Fibroblast of lung (primary cell): ENCODE measurements around the gene MYL12A. TPM values are rescaled to one million over a fixed set of nuclear protein-coding genes. Genes with fewer than 3 reads are reported as not detected.

Experiments used
- DNase-seq, 2 donors: peaks; one replicate each; pipeline versions ENCODE4 v3.0.0 to v3.0.0-alpha.2; 2010; ENCODE audit warnings: low read depth in 2 of 2
- H2AFZ ChIP-seq: 2 replicates; pipeline ENCODE4 v1.5.1; 2012; ENCODE audit warnings: low read length, control low read depth, inconsistent platforms
- H3K27ac ChIP-seq: 2 replicates; pipeline ENCODE4 v1.5.1; 2011; ENCODE audit warnings: low read length, control low read depth; ENCODE audit not compliant: insufficient read depth
- H3K27me3 ChIP-seq: 2 replicates; pipeline ENCODE4 v1.5.1; 2011; ENCODE audit warnings: mild to moderate bottlenecking, low read length; ENCODE audit not compliant: control insufficient read depth, insufficient read depth
- H3K36me3 ChIP-seq: 2 replicates; pipeline ENCODE4 v1.5.1; 2011; ENCODE audit warnings: low read length; ENCODE audit not compliant: control insufficient read depth, insufficient read depth
- H3K4me1 ChIP-seq: 2 replicates; pipeline ENCODE4 v1.5.1; 2011; ENCODE audit warnings: low read length; ENCODE audit not compliant: control insufficient read depth, insufficient read depth; ENCODE audit errors: extremely low read depth
- H3K4me2 ChIP-seq: 2 replicates; pipeline ENCODE4 v1.5.1; 2011; ENCODE audit warnings: low read length, control low read depth; ENCODE audit not compliant: insufficient read depth; ENCODE audit errors: extremely low read depth
- H3K4me3 ChIP-seq, 4 experiments: fragments of 200-600 bp in 1 of 4; sonication (generic) in 1 of 4; replicated peaks in 1 of 4; 2 replicates each; pipeline ENCODE4 v1.5.1; 2011 to 2016; ENCODE audit warnings: low read length in 4 of 4, low read depth in 3 of 4, mild to moderate bottlenecking in 3 of 4, control low read depth in 2 of 4, inconsistent platforms in 1 of 4, mixed read lengths in 1 of 4; ENCODE audit not compliant: insufficient read depth in 1 of 4; ENCODE audit errors: control extremely low read depth in 1 of 4
- H3K79me2 ChIP-seq: 2 replicates; pipeline ENCODE4 v1.5.1; 2012; ENCODE audit warnings: mild to moderate bottlenecking, low read length, inconsistent platforms; ENCODE audit not compliant: control insufficient read depth, insufficient read depth
- H3K9ac ChIP-seq: 2 replicates; pipeline ENCODE4 v1.5.1; 2011; ENCODE audit warnings: mild to moderate bottlenecking, low read length, control low read depth; ENCODE audit not compliant: insufficient read depth
- H3K9me3 ChIP-seq: 2 replicates; pipeline ENCODE4 v1.5.1; 2012; ENCODE audit warnings: low read depth, low read length; ENCODE audit not compliant: control insufficient read depth, insufficient read depth
- H4K20me1 ChIP-seq: 2 replicates; pipeline ENCODE4 v1.5.1; 2011; ENCODE audit warnings: low read length; ENCODE audit not compliant: control insufficient read depth, insufficient read depth; ENCODE audit errors: extremely low read depth
- EZH2 ChIP-seq: IDR thresholded peaks from 2 replicates; pipeline ENCODE4 v1.5.1; 2012; ENCODE audit warnings: low read length, control low read depth, mild to moderate bottlenecking; ENCODE audit errors: missing control alignments
- polyA plus RNA-seq, 2 donors: library from polyadenylated mRNA; depleted of rRNA in 1 of 2; stranded (reverse) in 1 of 2; unstranded in 1 of 2; fragments of >200 nt; gene quantifications; 2 replicates each; pipeline ENCODE4 v1.2.1, GENCODE V29; 2011 to 2012; ENCODE audit warnings: missing spikeins in 1 of 2
- total RNA-seq: library from RNA; depleted of rRNA; stranded (reverse); fragments of >200 nt; gene quantifications from 2 replicates; pipeline ENCODE4 v1.2.1, GENCODE V29; 2014
- TF ChIP-seq, protein P1 (sequence below), 2 donors: IDR thresholded peaks in 1 of 2; conservative IDR thresholded peaks in 1 of 2; 1 replicate in 1 of 2; 2 replicates in 1 of 2; pipeline ENCODE4 v1.5.1; 2011 to 2012; ENCODE audit warnings: low read length in 2 of 2, control low read depth in 1 of 2, inconsistent platforms in 1 of 2, low read depth in 1 of 2, mild to moderate bottlenecking in 1 of 2

Gene MYL12A
- total and polyA plus RNA-seq, 2 donors (not counting 1 experiment from before 2014, with no cell fraction given): 826 to 1,436 TPM

DNA sequence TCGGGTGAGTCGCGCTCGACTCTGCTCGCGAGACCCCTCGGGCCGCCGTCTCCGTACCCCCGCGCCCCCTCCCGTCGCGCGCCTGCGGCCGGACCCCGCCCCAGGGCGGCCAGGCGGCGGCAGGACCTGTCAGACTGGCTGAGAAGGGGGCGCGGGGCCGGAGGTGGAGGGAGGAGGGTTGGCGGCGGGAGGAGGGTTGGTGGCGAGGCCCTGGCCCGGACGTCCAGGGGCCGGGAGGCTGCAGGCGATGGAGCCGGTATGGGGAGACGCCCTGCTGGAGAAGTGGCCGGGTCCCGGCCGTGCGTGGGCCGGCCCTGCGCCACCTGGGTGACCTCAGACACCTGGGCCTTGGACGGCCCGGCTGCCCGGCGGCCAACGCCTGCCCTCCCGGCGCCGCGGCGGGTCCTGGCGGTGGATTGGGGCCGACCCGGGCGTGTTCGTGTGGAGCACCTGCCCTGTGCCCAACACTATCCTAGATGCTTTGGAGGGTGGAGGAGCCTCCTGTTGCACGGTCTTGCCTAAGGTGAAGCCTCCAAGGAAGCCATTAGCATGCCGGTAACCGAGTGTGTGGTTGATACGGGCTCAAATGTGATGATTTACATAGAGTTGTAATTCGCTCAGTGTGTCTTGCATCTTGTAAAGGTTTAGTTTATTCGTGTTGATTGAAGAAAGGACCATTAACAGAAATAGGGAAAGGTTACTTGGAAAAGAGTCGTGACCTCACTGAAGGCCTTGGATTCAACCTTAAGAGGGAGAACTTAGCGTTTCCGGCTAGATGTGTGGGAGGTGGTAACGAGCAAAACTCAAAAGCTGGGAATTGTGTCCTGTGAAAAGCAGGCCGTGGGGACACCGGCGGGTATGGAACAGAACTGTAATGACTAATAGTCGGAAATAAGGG lies 14.9 kb downstream of the MYL12A start:
- Histone ChIP-seq H3K4me3 (peak overlapping the region; percentile 84 to 99 (median 92)), H3K4me1 (peaks cover 20% of the 10 kb centered on the region), H3K9me3 (no peaks in the 10 kb centered on the region), H4K20me1 (peaks cover 10% of the 10 kb centered on the region), H3K79me2 (peaks cover 63% of the 10 kb centered on the region), H3K9ac (peak overlapping the region; percentile 100), H3K4me2 (peak overlapping the region; percentile 67), H2AFZ (no peak overlapping the region), H3K36me3 (peaks cover 7% of the 10 kb centered on the region), H3K27me3 (no peaks in the 10 kb centered on the region), H3K27ac (peak overlapping the region; percentile 99)
- DNase-seq: peak in 1 of 2 donors; percentile 50
- TF ChIP-seq EZH2: no peak
- TF ChIP-seq, protein P1, sequence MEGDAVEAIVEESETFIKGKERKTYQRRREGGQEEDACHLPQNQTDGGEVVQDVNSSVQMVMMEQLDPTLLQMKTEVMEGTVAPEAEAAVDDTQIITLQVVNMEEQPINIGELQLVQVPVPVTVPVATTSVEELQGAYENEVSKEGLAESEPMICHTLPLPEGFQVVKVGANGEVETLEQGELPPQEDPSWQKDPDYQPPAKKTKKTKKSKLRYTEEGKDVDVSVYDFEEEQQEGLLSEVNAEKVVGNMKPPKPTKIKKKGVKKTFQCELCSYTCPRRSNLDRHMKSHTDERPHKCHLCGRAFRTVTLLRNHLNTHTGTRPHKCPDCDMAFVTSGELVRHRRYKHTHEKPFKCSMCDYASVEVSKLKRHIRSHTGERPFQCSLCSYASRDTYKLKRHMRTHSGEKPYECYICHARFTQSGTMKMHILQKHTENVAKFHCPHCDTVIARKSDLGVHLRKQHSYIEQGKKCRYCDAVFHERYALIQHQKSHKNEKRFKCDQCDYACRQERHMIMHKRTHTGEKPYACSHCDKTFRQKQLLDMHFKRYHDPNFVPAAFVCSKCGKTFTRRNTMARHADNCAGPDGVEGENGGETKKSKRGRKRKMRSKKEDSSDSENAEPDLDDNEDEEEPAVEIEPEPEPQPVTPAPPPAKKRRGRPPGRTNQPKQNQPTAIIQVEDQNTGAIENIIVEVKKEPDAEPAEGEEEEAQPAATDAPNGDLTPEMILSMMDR (conservative IDR thresholded peaks at IDR 0.05 in 1 of 2, IDR thresholded peaks at IDR 0.05 in 1 of 2; ENCODE audit: low read depth in 1 of 2, low read length in 2 of 2): no peak

- peak overlapping the region; percentile 67 for H3K4me2 ChIP-seq
- H3K27me3 ChIP-seq: no peaks in the 10 kb centered on the region
- H3K9ac ChIP-seq: peak overlapping the region; percentile 100
- H3K4me3 ChIP-seq: peak overlapping the region; percentile 84 to 99 (median 92)
- no peaks in the 10 kb centered on the region for H3K9me3 ChIP-seq
- peaks cover 67% of the 10 kb centered on the region for H3K79me2 ChIP-seq
- H3K36me3 ChIP-seq: peaks cover 4% of the 10 kb centered on the region
- TF ChIP-seq, protein P1 (conservative IDR thresholded peaks at IDR 0.05 in 1 of 2, IDR thresholded peaks at IDR 0.05 in 1 of 2; ENCODE audit: low read depth in 1 of 2, low read length in 2 of 2): no peak
- TF ChIP-seq EZH2: no peak
- no peak overlapping the region for H2AFZ ChIP-seq
- H3K4me1 ChIP-seq: peaks cover 20% of the 10 kb centered on the region
- peak overlapping the region; percentile 99 for H3K27ac ChIP-seq
- H4K20me1 ChIP-seq: peaks cover 10% of the 10 kb centered on the region
- DNase-seq: no peak
Measured at GRCh38 chr18:3263132-3263700, 15.6 kb downstream of the MYL12A start.

DNA sequence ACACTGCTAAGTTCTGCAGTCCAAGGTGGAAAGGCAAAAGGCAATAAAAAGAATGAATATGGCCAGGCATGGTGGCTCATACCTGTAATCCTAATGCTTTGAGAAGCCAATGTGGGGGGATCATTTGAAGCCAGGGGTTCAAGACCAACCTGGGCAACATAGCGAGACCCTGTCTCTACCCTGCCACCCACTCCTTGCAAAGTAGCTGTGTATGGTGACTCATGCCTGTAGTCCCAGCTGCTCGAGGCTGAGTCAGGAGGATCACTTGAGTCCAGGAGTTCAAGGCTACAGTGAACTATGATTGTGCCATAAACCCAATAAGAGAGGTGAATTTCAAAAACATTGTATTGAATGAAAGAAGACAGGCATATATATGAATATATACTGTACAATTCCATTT lies 16.8 kb downstream of the MYL12A start:
- Histone ChIP-seq H3K36me3 (peaks cover 2% of the 10 kb centered on the region), H4K20me1 (peaks cover 12% of the 10 kb centered on the region), H3K9ac (no peak overlapping the region), H3K4me2 (peak overlapping the region; percentile 61), H3K4me1 (peaks cover 24% of the 10 kb centered on the region), H3K9me3 (no peaks in the 10 kb centered on the region), H2AFZ (no peak overlapping the region), H3K27me3 (no peaks in the 10 kb centered on the region), H3K79me2 (peaks cover 76% of the 10 kb centered on the region), H3K4me3 (peak overlapping the region in 2 of 4 experiments; percentile 84 to 85), H3K27ac (no peak overlapping the region)
- DNase-seq: no peak
- TF ChIP-seq, protein P1 (conservative IDR thresholded peaks at IDR 0.05 in 1 of 2, IDR thresholded peaks at IDR 0.05 in 1 of 2; ENCODE audit: low read depth in 1 of 2, low read length in 2 of 2): no peak
- no peak for TF ChIP-seq EZH2
